H7 (cell line): ENCODE data around the gene KRT1. TPM values are rescaled to one million over a fixed set of nuclear protein-coding genes. Genes with fewer than 3 reads are reported as not detected.
"Not testable (repeated sequence)": the region's sequence is repeated elsewhere in the genome, so short reads cannot be mapped to it uniquely, and the experiment has no call there.

Experiments used
- DNase-seq: peaks from one replicate; pipeline ENCODE4 v3.0.0; 2012
- H3K27me3 ChIP-seq: 2 replicates; pipeline ENCODE4 v1.6.0; 2011; ENCODE audit warnings: mild to moderate bottlenecking, low read length; ENCODE audit not compliant: control insufficient read depth, insufficient read depth
- H3K36me3 ChIP-seq: replicated peaks from 2 replicates; pipeline ENCODE4 v1.5.1; 2011; ENCODE audit warnings: low read length; ENCODE audit not compliant: control insufficient read depth, insufficient read depth
- H3K4me3 ChIP-seq: 2 replicates; pipeline ENCODE4 v1.5.1; 2011; ENCODE audit warnings: low read depth, mild to moderate bottlenecking, control low read depth, low read length, moderate library complexity; ENCODE audit not compliant: insufficient read depth
- total RNA-seq: library from RNA; depleted of rRNA; stranded (reverse); fragments of >200 nt; shearing (Covaris generic); gene quantifications from 2 replicates; pipeline ENCODE4 v1.2.3, GENCODE V29; 2014

KRT1 gene
- total RNA-seq, 1 experiment from 2014 or later: not detected

DNA sequence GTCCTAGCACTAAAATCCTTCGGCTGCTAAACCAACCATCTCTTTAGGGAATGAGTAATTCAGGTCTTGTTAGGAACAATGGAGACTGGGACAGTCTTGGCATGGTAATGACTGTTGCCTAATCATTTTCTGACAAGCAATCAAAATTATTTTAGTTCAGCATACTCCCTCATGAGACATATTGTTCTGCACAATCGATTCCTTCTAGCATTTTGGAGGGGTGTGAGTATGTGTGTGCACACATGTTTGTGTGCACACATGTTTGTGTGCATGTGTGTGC lies 2.1 kb upstream of the KRT1 start:
- no peak overlapping the region for H3K4me3 ChIP-seq
- H3K27me3 ChIP-seq: no peaks in the 10 kb centered on the region; the same call in 1 of the 2 replicates

DNA sequence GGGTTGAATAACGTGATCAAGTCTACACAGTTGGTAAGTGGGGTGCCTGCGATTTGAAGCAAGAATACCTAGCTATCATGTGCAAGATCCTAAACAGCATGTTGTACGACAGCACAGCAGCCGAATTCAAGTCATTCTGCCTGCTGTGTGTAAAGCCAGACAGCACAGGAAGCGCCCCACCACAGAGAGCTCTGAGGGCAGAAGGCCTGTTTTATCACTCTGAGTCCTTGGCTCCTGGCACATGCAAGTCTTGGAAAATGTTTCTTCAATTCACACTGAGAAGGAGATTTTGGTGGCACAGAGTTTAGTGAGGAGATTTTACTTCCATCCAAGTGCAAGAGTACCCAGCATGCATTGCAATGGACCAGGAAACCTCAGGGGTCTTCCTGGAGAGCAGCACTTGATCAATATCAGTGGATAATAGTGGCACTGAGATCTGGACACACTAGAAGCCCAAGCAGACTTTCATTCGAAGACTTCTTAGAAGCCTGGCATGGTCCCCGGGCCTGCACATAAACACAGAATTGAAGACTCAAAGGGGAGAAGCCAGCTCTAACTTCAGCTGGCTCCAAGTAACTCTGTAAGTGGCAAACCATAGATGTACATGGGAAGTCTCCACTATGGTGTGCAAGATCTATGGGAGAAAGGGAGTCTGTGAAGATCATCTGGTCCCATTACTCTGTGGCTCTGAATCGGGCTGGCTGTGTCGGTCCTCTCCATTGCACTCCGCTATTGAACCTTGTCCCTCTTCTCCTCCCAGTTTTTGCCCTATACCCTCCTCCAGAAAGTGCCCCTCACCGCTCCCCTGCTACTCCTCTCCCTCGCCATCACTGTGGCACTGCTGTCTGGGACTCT lies 1.5 kb upstream of the KRT1 start:
- H3K27me3 ChIP-seq: no peaks in the 10 kb centered on the region; the same call in 1 of the 2 replicates
- no peak for DNase-seq
- H3K36me3 ChIP-seq: no peaks in the 10 kb centered on the region
- no peak overlapping the region for H3K4me3 ChIP-seq

More for the DNA sequence above, 2.1 kb upstream of the KRT1 start:
- no peak for DNase-seq
- H3K36me3 ChIP-seq: no peaks in the 10 kb centered on the region

DNA sequence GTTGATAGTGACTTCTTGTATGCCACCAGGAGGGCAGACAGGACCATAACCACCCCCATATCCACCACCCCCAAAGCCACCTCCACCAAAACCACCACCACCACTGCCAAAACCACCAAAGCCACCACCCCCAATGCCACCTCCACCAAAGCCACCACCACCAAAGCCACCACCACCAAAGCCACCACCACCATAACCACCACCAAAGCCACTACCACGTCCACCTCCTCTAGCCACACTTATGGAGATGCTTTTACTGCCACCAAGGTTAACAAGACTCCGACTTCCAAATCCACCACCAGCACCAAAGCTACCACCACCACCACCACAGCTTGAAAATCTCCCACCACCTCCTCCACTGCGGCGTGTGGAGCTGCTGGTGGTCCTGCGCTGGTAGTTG lies 332 bp downstream of the KRT1 start:
- DNase-seq: no peak
- H3K27me3 ChIP-seq: no peaks in the 10 kb centered on the region; the same call in 1 of the 2 replicates
- no peak overlapping the region for H3K4me3 ChIP-seq
- no peaks in the 10 kb centered on the region for H3K36me3 ChIP-seq

DNA sequence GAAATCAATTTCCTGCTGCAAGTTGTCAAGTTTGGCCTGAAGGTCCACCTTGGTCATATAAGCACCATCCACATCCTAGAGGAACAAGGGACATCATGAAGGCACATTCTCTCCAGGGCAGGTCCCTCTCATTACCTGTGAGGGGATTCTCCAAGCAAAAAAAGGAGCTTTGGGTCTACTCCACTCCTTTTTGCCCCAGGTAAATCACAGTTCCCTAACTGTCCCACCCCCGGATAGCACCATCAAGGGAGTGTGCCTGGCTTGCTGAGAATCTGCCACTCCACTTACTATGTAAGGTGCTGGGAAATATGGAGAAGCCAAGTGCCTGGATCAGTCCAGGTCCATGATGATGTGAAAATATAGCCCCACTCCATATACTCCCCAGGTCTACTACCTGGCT lies 2.5 kb downstream of the KRT1 start:
- H3K27me3 ChIP-seq: no peaks in the 10 kb centered on the region; the same call in 1 of the 2 replicates
- no peaks in the 10 kb centered on the region for H3K36me3 ChIP-seq
- DNase-seq: no peak
- no peak overlapping the region for H3K4me3 ChIP-seq

DNA sequence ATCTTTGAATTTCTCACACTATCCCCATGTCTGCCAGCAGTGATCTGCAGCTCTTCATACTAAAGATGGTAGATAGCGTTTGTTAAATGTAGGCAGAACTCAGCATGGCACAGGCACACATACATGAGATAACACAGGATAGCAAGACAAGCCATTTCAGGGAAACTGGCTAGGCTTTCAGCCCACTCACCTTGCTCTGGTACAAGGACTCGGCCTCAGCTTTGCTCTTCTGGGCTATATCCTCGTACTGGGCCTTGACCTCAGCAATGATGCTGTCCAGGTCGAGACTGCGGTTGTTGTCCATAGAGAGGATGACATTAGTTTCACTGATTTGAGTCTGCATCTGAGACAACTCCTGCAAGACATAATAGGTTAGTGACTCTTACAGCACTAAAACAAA lies 3.1 kb downstream of the KRT1 start:
- H3K4me3 ChIP-seq: no peak overlapping the region
- H3K36me3 ChIP-seq: no peaks in the 10 kb centered on the region
- DNase-seq: no peak
- no peaks in the 10 kb centered on the region; the same call in 1 of the 2 replicates for H3K27me3 ChIP-seq

DNA sequence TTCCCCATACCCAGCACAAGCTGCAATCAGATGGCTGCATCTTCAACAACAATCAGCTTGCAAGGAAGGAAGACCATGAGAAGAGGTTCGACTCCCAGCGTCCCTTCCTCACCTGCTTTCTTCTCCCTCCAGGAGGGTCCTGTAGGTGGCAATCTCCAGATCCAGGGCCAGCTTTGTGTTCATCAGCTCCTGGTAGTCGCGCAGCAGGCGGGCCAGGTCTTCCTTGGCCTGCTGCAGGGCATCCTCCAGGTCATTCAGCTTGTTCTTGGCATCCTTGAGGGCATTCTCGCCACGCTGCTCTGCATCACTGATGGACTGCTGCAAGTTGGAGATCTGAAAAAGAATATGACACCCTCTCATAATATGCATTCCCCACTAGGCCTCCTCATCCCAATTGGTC lies 4.0 kb downstream of the KRT1 start:
- H3K27me3 ChIP-seq: no peaks in the 10 kb centered on the region; the same call in 1 of the 2 replicates
- no peaks in the 10 kb centered on the region for H3K36me3 ChIP-seq
- no peak for DNase-seq
- H3K4me3 ChIP-seq: no peak overlapping the region

DNA sequence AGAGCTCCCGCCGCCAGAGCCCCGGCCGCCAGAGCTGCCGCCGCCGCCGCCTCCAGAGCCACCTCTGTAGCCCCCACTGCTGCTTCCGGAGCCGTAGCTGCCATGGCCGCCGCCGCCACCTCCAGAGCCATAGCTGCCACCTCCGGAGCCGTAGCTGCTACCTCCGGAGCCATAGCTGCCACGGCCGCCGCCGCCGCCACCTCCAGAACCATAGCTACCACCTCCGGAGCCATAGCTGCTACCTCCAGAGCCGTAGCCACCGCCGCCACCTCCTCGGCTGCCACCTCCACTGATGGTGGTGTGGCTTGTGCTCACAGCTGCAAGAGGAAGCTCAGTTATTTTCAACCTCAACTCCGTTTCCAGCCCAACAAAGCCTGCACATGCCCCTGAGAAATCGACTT lies 4.9 kb downstream of the KRT1 start:
- H3K27me3 ChIP-seq: no peaks in the 10 kb centered on the region; the same call in 1 of the 2 replicates
- DNase-seq: no peak
- H3K36me3 ChIP-seq: no peaks in the 10 kb centered on the region
- H3K4me3 ChIP-seq: no peak overlapping the region

DNA sequence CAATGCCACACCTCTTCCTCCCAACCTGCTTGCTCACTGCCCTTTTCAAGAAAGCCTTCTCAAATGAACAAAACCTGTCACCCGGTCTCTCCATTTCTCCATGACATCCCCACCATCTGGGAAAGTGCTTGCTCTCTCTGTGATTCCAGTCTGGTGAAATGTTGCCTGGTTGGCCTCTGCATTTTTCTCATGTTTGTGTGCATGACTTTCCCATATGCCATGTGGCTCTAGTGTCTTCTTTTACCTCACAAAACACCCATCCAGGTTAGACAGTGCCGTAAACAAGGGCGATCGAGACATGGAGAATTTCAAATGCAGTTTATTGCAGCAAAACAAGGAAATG lies 5.8 kb downstream of the KRT1 start:
- no peak for DNase-seq
- no peaks in the 10 kb centered on the region for H3K36me3 ChIP-seq
- no peaks in the 10 kb centered on the region; the same call in 1 of the 2 replicates for H3K27me3 ChIP-seq
- no peak overlapping the region for H3K4me3 ChIP-seq

DNA sequence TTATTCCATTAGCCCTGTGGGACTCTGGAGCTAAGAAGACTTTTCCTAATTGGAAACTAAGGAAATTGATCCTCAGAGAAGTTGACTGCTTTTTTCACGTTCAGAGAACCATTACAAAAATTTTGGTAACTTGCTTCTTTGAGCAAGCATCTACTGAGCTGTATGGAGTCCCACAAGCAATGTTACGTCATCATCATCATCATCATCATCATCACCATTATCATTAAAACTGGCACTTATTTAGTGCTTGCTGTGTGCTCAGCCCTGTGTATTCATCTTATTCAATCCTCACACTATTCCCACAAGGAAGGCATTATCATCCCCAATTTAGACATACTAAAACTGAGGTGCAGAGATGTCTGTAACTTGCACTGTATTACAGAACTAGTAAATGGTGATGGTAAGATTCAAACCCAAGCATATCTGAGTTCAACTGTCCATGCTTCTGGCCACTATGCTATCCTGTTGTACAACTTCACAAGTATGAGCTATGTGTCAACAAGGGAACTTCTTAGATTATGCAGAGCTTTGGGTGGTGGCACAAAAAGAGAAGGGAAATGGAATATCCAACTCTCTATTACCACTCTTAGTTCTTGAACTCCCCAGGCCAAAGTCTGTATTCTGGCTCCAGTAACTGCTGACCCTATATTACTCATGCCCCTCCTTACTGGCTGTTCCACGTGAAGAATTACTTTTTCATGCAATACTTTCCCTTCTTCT lies 6.3 kb downstream of the KRT1 start:
- DNase-seq: no peak
- no peaks in the 10 kb centered on the region for H3K36me3 ChIP-seq
- H3K4me3 ChIP-seq: no peak overlapping the region
- H3K27me3 ChIP-seq: no peaks in the 10 kb centered on the region; the same call in 1 of the 2 replicates

DNA sequence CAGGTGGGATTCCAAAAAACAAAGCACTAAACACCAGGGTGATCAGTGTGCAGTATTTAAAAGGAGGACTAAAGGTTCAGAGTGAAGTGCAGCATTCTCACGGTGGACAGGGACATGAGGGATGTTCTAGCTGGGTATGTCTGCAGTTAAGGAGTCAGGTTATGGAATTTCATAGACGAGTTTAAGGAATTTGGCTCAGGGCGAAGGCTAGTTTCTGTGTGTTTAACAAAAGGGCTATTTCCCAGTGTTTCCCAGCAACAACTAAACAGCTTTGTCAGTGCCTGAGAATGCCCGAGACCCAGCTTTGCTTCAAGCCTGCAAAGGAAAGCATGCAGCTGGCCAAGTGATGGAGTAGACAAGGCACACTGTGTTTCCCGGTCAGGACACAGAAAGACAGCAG lies 7.0 kb downstream of the KRT1 start:
- H3K36me3 ChIP-seq: no peaks in the 10 kb centered on the region
- no peak for DNase-seq
- no peak overlapping the region for H3K4me3 ChIP-seq
- H3K27me3 ChIP-seq: no peaks in the 10 kb centered on the region; the same call in 1 of the 2 replicates

DNA sequence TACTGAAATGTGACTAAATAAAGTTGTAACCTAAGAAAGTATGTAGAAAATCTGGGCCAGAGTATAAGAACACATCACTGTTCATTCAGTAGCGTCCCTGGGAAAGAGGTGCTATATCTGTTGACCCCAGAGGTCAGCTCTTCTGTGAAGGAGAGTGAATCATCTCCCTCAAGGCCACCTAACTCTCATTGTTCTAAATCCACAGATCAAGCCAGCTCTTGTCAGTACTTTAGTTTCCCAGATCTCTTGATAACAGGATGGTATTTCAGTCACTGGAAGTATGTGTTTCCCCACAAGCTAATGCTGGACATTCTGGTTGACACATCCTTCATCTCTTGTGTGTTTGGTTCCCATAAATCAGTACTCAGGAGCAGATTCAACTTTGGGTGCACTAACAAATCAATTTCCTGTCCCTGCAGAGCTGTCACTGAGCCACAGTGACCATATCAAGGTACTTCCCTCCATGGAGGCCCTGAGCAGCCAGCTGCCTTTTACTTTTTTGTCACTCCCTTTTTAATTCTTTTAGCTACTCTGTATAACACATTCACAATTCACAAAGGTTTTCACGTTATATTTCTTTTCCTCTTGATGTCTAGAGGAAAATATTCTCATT lies 7.8 kb downstream of the KRT1 start:
- no peak overlapping the region for H3K4me3 ChIP-seq
- H3K27me3 ChIP-seq: no peaks in the 10 kb centered on the region; the same call in 1 of the 2 replicates
- DNase-seq: no peak
- no peaks in the 10 kb centered on the region for H3K36me3 ChIP-seq

DNA sequence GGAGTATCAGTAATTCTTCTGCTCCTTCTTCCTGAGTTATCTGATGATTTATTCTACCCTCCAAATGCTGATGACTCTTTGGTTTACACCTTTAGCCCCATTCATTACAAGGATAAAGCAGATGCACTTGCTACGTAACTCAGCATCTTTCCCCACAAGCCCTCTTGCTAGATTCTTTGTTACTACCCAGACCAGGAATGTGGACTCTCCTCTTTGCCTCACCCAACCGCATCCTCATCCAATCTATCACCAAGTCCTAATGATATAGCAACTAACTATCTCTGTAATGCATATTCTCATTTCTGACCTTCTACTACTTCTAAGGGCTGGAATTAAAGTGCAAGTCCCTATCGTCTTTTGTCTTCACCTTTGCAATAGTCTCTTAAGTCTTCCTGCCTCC lies 9.2 kb downstream of the KRT1 start:
- H3K4me3 ChIP-seq: no peak overlapping the region
- H3K36me3 ChIP-seq: no peaks in the 10 kb centered on the region
- H3K27me3 ChIP-seq: no peaks in the 10 kb centered on the region; the same call in 1 of the 2 replicates
- DNase-seq: no peak

DNA sequence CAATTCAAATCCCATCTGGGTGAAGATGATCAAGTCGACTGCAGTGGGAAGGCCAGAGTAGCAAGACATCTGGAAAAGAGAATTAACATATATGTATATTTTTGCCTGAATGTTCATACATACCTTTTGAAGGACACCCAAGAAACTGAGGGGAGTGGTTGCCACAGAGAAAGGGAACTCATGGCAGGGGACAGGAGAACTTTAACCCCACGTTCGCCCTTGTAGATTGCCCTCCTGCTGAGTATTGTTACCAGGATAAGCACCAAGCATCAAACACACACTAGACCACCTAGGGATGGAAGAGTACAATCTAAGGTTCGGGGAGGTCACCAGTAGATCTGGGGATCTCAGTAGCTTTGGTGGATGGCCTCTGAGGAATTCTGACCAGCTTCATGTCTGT lies 9.7 kb downstream of the KRT1 start:
- DNase-seq: no peak
- Histone ChIP-seq H3K4me3 (no peak overlapping the region), H3K27me3 (no peaks in the 10 kb centered on the region; the same call in 1 of the 2 replicates), H3K36me3 (no peaks in the 10 kb centered on the region)

DNA sequence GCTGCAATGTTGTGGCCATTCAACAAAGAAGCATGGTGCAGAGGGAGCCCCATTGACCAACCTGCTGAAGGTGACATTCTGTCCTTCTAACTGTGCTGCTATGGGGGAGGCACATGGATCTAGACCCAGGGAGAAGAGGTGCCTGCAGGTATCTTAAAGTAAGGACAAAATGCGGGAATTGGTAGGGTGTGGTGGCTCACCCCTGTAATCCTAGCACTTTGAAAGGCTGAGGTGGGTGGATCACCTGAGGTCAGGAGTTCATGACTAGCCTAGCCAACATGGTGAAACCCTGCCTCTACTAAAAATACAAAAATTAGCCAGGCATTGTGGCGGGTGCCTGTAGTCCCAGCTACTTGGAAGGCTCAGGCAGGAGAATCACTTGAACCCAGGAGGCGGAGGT lies 10.3 kb downstream of the KRT1 start:
- DNase-seq, H3K27me3 ChIP-seq, H3K4me3 ChIP-seq, H3K36me3 ChIP-seq: not testable (repeated sequence)

DNA sequence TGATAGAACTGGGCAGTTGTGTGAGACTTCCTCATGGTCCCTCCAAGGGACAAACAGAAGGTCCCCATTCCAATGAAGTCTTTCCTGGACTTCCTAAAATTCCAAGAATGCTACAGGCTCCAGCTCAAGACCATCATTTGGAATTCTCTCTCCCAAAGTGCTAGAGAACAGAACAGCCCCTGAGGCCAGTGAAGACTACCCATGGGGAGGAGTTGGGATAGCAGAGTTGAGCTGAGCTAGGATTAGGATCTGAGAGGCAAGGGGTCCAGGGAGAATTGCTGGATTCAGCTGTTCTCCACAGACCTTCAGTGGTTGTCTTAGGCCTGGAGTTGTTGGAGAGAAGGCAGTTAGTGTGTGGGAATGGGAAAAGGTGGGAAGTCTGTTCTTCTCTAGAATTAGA lies 10.8 kb downstream of the KRT1 start:
- Histone ChIP-seq H3K27me3 (no peaks in the 10 kb centered on the region), H3K36me3 (no peaks in the 10 kb centered on the region), H3K4me3 (no peak overlapping the region)
- DNase-seq: no peak
